SH-SY5Y (cell line): ENCODE data around the gene POU6F2.

Experiments
- GATA2 ChIP-seq: IDR thresholded peaks from 2 replicates; pipeline ENCODE4 v1.6.1; 2011; ENCODE audit warnings: mild to moderate bottlenecking, low read depth, low read length
- GATA3 ChIP-seq: IDR thresholded peaks from 2 replicates; pipeline ENCODE4 v1.6.1; 2011; ENCODE audit warnings: low read depth, mild to moderate bottlenecking, low read length, moderate library complexity

The POU6F2 gene

DNA sequence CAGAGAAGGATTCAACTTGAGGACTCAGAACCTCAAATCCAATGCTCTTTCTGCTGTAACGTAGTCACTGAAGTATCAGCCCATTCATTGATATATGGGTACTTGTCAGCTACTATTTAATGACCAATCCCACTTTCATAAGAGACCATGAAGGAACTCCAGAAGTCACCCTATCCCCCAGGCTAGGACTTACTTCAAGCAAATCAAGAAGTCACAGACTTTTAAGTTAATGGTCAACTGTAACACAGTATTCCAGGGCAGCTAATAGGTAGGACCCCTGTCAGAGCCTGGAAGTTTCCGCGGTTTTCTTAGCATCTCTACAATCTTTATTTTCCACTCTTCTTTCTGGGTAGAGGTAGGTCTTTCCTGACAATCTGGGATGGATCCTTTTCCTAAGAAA lies 269.9 kb downstream of the POU6F2 start:
- TF ChIP-seq GATA3: no peak
- no peak for TF ChIP-seq GATA2

DNA sequence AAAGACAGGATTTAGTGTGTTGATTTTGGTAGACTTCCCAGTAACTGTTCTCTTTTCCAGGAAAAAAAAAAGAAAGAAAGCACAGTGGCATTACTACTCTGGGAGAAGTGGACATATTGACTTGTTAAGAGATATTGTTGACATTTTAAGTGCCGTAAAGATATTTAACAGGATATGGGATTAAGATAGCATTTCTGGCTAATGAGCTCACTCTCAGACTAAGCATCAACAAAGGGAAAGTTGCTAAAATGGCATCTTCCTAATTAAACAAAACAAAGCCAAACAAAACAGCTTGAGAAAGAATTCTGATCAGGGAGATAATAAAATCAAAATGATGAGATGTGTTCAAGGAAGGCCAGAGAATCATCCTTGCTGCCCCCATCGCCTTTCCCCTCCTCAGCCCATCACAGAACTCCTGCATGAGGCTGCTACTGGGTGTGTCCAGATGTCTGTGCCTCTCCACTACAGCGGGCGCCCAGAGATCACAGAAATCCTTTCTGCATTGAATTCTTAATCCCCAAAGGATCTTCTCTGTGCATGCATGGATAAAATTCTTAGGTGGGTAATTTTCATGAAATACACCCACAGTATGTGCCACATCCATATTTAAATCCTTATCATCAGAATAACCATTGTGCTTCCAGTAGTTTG lies 270.5 kb downstream of the POU6F2 start:
- TF ChIP-seq GATA2 (no peak), GATA3 (no peak)

- TF ChIP-seq GATA2: no peak
- no peak for TF ChIP-seq GATA3
Observed at GRCh38 chr7:39248692-39249090, 271.0 kb downstream of the POU6F2 start.

DNA sequence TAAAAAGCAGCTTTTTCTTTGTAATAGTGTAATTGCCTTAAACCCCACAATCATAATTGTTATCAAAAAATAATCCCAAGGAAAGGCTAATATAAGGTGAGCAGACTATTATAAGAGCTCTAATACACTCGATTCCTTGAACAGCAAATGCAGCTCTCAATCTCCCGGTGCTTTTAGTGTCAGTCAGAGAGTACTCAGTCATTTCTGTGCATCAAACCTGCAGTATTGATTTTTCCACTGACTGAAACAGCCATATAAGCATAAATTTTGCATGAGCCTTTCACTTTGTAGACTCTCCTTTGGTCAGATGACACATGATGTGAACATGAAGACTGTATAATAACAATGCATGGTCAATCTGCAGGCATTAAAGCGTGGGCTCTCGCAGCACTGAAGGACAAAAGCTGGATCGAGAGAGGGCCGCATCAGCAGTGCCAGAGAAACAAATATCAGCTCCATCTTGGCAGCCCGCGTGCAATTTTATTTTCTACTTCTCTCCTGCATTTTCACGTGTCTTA lies 272.0 kb downstream of the POU6F2 start:
- no peak for TF ChIP-seq GATA3
- TF ChIP-seq GATA2: no peak

DNA sequence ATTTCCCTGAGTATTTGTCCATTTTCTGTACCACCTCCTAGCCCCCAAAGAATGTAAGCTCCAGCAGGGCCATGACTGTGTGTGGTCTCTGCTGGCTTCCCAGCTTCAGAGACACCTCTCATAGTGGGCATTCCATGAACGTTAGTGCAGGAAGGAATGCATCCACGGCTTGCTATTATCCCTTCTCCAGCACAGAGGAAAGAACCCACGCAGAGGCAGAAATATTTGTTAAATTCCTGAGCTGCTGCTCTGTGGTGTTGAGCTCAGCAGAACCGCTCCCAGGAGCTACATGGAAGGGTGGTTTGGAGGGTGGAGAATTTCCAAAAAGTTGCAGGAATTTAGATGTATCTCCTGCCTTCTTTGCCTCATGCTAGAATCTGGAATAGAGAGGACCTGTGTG lies 275.2 kb downstream of the POU6F2 start:
- no peak for TF ChIP-seq GATA3
- TF ChIP-seq GATA2: no peak

DNA sequence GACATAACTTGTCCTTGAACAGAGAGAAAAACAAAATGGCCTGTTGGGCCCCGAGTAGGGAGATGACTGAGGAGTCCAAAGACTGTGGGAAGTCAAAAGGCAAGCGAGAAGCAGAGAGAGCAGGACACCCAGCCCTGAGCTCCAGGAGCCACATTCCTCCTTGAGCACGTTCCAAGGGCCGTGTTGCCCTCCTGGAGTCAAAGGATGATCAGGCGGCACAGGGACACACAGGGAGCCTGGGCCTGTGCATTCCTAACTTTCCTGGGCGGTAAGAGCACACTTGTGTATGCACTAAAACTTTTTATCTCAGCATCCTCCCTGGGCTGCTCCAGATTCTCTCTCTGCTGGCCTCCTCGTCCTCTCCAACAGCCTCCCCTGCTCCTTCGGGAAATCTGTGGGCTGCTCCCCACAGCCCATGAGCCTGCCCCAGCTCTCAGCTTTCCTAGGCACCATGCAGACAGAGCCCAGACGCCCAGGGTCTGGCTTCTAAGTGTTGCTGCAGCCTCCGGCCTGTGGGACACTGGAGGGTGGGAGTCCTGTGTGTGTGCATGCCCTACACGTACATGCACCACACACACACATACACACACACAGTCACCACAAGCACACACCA lies 281.8 kb downstream of the POU6F2 start:
- TF ChIP-seq GATA3 (no peak), GATA2 (no peak)

GRCh38 chr7:39260279-39260844 lies 282.7 kb downstream of the POU6F2 start:
- no peak for TF ChIP-seq GATA3
- TF ChIP-seq GATA2: no peak

- TF ChIP-seq GATA2 (no peak), GATA3 (no peak)
Observed at GRCh38 chr7:39261771-39262170, 284.1 kb downstream of the POU6F2 start.

DNA sequence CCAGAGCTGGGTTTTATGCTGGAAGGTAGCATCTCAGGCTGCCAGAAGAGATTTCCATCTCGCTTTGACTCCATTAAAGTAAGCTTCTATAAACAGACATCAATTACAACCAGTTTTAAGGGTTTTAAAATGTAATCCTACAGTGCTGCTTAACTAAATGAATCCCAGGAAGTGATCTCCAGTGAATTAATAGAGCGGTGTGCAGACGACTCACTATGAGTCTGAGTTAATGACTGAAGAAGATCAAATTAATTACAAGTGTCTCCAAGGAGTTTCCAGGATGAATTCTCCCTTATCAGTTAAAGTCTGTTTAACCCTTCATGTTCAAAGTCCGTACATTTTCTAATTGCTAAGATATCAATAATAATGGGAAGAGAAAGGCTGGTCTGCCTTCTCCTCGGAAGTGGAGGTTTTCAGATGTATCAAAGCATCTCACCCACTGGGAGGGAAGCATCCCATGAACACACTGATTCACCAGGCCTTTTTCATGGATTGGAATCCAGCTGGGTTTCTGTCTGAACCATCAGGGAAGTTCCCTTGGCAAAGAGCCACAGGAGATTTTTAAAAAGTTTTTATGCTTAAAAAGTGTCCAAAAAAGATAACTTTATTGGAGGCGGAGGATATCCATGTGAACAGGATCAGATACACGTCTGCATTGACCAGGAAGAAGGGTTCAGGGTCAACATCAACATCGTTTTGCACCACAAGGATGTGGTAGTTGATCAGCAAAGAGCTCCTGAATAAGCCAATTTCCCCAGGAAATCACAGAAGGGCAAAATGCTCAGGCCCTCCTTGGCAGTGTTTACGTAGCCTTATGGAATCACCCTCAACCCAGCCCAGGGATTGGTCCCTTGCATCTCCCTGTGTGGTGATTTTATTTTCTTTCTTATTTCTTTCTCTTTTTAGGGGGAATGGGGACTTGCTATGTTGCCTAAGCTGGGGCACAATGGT lies 288.2 kb downstream of the POU6F2 start:
- TF ChIP-seq GATA3: no peak
- TF ChIP-seq GATA2: no peak

DNA sequence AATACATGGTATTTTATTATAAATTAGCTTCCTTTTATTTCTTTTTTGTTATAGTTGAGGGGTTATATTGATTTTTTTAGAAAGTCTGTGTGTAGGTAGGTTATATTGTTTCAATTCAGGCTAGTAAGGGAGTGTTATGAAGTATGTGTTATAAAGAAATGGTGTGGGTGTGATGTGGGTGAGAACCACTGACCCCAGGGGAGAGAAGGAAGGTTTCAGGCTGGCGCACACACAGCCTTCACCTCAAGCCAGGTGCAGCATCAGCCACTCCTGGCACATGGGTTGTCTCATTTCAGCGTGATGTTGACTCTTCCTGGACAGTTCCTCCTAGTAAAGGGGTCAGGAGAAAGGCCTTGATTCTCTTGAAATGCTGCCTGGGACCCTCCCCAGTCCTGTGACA lies 291.3 kb downstream of the POU6F2 start:
- no peak for TF ChIP-seq GATA2
- TF ChIP-seq GATA3: no peak

GRCh38 chr7:39270018-39270417 lies 292.3 kb downstream of the POU6F2 start:
- TF ChIP-seq GATA3 (no peak), GATA2 (no peak)

DNA sequence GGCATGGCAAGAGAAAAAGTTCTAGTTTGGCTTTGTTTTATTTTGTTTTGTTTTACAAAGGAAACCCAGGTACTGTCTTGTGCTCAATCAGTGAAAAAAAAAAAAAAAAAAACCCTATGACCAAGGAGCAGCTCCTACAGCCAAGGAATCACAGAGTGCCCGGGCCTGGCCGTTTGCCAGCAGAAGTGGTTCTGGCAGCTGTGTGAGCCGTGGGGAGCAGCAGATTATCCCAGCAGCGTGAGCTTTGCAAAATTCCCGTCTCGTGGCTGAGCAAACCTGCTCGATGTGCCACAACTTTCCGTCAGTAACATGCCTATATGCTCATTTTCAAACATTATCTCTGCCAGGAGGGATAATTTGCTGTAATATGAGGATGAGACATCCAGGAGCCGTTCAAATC lies 293.7 kb downstream of the POU6F2 start:
- TF ChIP-seq GATA3 (no peak), GATA2 (no peak)

DNA sequence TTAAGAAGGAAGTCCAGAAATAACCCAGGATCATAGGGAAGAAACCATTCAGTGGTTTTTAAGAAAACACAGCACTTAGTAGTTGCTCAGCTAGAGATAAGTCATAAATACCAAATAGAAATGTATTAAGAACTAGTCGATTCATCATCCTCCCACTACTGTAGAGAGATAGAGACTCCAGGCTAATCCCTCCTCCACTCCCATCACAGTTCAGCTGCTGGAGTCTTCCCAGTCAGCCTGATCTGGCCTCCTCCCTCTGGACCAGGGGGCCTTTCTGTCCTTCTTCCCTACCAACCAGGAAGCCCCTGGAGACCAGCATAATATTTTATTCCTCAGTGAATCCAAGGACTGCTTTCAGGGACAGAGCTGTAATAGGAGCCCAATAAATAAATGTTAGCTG lies 294.4 kb downstream of the POU6F2 start:
- no peak for TF ChIP-seq GATA3
- no peak for TF ChIP-seq GATA2

DNA sequence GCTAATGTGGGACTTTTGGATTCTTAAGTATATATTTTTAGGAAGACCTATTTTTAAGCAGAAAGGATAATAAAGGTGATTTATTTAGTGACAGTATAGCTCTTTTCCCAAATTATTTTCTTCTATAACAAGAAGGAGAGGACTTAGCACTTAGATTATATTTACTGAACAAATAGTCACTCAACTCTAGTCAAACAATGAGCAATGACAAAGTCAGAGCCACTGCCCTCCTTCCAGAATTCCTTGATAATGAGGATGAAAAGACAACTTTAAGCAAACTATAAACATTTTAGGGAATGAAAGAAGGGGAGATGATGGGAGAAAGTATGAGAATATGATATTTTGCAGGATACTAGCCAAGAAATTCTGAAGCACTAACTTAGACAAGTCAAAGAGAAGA lies 295.0 kb downstream of the POU6F2 start:
- TF ChIP-seq GATA3: no peak
- TF ChIP-seq GATA2: no peak
